Brain pericyte (primary cell): ENCODE data around the gene FBXO3.

Source experiments
- DNase-seq: peaks from one replicate; pipeline ENCODE4 v3.0.0-alpha.2; 2012; ENCODE audit warnings: low read depth, low spot score

FBXO3 gene

DNA sequence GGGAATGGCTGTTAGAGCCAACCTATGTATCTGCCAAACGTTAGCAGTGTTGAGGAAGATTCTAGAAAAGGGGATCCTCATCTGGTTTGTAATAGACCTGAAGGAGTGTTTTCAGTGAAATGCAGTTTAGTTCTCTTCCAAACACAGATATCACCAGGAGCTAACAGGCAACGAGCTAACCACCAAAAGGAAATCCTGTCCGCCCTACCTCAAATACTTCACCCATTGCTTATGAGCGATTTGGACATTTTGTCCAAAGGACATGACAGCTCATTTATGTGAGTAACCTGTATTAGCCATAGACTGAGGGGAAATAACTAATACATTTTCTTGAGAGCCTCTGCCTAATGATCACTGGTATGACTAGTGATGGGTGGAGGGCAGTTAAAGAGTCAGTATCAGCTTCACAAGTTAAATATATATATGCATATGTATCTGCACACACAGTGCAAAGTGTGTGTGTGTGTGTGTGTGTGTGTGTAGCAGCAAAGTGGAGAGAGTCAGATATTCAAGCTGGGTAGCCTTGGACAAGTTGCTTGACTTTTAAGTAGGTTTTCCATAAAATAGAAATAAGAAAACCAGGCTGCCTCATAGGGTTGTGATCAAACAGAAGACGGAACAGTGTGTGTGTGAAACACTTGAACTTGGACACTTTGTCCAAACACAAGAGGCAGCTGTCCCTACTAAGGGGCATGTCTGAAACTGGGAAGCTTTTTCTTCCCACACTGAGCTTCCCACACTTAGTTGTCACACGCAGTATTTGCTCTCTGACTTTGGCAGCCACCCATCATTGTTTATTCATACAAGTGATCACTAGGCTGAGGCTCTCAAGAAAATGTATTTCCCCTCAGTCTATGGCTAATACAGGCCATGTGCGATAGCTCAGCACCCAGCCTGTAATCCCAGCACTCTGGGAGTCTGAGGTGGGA lies 72.8 kb downstream of the FBXO3 start:
- peak; percentile 58 for DNase-seq

DNA sequence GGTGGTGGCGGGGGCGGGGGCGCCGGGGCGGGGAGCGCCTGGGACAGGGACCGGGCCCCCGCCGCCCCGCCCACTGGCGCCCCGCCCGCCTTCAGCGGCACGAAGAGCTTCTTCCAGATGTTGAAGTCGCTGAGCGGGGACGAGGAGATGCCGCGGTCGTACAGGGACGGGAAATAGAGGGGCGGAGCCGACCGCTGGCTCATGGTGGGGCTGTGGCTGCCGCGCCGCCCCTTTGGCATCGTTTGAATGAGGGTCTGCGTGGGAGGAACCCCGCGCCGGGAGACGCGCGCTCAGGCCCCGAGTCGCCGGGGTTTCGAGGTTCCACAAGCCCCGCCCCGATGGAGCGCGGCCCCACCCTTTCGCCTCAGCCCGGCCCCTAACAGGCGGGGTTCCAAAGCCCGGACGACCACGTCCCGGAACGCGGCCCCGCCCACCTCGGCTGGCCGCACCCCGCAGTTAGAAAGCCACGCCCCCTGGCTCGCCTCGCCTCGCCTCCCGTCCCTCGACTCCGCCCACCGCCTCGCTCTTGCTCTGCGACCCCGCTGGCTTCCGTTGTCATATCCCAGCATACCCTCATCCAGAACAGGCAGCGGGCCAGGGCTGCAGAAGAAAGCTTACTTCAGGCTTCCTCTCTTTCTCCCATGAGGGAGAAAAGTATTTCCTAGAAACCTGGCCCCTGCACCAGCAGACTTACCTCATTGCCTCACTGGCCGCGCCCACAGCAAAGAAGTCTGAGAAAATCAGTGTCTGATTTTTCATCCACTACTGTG lies 73.6 kb downstream of the FBXO3 start, which contains the start of gene C11orf91:
C11orf91 (minus strand) TSS at position 325 of the 770 bp plus-strand sequence; CDS start at position 239, 86 bp downstream.
- DNase-seq = peak; percentile 97

DNA sequence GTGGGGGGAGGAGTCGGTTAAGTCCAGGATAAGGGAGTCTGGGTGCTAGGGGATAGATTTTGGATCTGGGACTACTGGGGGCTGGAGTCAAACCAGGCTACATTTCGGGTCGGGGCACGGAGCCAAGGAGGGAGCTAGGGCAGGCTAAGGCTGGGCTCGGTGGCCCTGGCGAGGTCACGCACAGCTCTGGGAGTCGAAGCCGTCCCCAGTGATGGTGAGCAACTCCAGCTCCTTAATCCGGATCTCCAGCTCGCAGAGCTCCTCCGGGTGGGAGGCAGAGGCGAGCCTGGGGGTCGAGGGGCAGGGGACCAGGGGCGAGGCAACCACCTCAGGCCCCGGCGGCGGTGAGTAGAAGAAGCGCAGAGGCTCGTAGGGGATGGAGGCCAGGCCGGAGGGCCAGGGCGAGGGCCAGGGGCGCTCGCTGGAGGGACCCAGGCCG lies 74.2 kb downstream of the FBXO3 start:
- DNase-seq = no peak

DNA sequence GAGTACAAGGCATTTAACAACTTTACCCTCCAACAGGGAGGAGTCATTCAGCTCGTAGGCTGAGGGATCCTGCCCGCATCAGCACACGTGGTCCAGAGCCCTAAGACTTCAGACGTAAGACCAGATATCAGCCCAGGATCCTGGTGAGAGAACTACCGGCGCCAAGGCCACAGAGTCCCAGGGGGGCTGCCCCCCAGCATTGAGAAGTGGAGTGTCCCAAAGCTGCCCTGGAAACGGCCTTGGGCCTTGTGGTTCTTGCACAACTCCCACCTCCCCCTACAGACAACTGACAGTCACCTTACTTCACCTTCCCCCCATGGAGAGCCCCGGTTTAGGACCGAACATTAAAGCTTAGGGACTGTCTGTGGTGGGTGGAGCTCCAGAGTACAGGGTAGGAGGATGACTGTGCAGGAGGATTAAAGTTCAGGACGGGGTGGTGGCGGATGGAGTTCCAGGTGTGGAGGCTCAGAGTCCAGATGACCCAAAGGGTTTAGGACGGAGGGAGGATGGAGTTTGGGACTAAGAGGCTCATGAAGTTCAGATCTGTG lies 74.7 kb downstream of the FBXO3 start:
- DNase-seq = no peak

DNA sequence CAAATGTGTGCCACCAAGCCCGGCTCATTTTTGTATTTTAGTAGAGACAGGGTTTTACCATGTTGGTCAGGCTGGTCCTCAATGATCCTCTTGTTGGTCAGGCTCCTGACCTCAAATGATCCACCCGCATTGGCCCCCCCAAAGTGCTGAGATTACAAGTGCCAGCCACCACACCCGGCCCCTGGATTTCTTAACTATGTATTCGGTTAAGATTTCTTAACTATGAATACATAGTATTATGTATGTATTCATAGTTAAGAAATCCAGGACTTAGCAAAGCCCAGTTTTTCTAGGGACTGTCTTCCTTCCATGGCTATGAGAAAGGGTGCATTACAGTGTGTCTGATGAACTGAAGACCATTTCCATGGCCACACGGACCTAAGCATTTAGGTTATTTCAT lies 75.4 kb downstream of the FBXO3 start:
- DNase-seq = no peak

DNA sequence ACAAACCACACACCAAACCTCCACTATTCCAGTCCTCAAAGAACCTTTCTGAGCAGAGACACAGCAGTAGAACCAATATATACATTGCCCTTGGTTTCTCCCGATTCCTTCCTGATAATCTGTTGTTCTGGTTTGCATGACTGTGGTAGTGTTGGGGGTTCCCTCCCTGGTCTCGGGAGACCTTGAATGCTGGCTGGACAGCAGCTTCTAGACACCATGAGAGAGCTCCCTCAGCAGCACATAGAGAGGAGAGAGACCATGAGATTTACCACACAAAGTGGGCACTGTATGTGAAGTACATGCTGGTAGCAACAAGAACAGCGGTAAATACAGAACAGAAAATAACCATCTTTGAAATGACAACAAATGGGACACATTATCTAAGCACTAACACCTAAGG lies 76.3 kb downstream of the FBXO3 start:
- DNase-seq = no peak

DNA sequence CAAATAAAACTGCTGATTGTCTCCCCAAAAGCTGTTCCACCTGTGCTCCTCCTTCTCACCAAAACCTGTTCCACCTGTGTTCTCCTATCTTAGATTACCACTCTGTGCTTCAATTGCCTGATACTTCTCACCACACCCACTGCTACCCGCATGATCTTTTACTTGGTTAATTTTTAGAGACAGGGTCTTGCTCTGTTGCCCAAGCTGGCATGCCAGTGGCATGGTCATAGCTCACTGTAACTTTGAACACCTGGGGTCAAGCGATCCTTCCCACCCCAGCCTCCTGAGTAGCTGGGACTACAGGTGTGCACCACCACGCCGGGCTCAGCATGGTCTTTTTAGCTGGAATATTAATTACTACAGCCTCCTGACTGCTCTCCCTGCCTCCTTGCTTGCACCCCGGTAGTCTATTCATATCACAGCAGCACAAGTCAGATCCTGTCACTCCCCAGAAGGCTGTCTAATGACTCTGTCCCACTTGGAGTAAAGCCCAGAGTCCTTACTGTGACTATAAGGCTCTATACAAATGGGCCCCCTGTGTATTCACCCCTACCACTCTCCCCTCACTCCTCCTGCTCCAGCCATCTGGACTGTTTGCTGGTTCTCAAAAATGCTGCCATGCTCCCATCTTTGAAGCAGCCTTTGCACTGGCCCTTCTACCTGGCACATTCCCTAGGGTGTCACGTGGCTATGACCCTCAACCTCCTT lies 77.2 kb downstream of the FBXO3 start:
- DNase-seq = no peak

DNA sequence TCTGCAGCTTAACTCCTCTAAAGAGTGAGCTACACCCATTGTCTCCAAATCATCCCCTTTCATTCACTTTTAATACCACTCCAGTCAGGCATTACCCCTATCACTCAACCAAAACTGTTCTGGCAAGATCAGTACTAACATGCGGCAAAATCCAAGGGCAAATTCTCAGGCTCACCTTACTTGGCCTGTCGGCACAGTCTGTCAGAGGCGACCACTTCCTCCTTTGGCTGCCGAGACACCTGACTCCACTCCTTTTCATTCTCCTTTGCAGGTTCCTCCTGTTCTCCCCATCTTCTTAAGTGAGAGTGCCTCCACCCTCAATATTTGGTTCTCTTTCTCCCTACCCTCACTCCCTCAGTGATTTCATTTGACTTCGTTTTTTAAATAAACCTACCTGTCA lies 77.9 kb downstream of the FBXO3 start:
- no peak for DNase-seq

DNA sequence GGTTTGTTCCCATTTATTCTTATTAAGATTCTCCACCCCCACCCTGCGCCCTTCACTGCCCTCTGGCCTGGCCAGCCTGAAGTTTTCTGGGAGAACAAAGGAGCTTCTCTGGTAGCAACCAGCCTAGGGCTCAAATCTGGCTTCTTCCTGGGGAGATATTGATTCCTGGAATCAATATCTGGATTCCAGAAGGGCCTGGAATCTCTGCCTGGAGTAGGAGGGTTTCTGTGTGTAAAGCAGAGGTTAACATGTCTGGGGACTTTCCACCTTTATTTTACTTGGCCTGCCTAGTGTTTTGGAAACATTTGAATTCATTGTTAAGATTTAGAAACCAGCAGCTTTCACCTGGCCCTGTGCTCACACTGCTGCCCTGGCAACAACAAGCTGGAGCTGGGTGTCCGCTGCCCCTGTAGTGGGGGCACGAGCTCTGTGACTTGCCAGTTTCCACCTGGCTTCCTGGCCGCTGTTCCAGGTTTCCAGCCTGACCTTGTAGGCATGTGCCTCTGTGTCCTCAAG lies 79.2 kb downstream of the FBXO3 start:
- DNase-seq = no peak

DNA sequence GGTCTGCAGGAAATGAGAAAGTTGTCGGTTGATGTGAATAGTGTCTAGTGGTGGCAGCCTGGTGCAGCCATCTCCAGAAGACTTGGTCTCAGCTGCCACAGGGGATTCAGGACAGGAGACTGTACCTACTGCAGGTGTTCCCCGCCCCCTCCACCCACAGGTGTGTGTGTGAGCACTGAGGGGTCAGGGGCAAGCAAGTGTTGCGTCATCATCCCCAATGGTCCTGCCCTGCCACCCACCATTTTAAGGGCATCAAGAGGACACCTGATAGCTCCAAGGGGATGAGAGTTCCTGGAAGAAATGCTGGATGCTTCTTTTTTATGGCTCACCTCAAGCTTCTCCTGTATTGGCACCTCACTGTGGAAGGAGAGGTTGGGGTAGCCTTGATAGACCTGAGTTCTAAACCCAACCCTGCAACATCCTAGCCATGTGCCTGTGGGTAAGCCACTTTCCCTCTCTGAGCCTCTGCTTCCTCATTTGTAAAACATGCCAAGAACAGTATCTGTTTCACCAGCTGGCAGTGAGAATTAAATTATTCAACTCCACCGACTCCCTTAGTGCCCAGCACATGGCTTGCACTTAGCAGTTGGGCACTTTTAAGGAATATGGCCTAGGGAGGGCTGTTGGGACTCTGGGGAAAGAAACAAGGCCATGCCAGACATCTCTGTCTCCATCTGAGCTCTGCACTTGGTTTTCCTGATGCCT lies 79.8 kb downstream of the FBXO3 start:
- no peak for DNase-seq

DNA sequence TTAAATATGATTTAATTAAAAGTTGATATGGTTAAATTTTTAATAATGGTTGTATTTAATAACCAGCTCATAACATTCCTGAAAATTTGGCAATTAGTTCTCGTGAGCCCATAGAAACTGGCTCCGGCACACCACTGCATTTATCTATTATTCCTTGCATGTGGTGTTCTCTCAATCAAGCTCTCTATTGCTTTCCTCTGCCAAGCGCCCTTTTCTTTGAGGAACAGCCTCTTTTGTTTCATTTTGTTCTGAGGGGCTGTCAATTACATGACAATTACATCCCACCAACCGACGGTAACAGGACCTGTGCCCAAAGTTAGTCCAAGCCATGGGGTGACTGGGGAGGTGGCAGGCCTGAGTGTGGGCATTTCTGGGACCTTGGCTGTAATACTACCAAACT lies 81.8 kb downstream of the FBXO3 start:
- DNase-seq = no peak

DNA sequence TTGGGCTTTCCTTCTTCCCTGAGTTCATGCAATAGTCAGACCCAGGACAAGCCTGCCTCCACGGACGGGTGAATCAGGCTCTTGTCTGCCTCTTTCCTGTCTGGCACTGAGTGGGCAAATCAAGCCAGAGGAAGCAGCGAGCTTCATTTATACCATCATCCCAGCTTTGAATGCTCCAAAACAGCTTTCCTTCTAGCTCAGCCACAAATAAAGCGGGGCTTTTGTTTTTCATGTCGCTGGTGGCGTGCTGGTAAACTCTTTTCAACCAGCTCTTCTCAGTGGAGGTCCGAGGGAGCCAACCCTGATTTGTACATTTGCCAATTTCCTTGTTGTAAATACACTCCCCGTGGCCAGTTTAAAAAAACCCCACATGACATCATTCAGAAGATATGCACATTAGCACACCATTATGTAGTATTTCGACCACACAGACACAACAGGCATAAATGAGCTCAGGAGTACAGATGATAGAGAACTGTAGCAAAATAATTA lies 82.3 kb downstream of the FBXO3 start:
- DNase-seq = peak; percentile 85

DNA sequence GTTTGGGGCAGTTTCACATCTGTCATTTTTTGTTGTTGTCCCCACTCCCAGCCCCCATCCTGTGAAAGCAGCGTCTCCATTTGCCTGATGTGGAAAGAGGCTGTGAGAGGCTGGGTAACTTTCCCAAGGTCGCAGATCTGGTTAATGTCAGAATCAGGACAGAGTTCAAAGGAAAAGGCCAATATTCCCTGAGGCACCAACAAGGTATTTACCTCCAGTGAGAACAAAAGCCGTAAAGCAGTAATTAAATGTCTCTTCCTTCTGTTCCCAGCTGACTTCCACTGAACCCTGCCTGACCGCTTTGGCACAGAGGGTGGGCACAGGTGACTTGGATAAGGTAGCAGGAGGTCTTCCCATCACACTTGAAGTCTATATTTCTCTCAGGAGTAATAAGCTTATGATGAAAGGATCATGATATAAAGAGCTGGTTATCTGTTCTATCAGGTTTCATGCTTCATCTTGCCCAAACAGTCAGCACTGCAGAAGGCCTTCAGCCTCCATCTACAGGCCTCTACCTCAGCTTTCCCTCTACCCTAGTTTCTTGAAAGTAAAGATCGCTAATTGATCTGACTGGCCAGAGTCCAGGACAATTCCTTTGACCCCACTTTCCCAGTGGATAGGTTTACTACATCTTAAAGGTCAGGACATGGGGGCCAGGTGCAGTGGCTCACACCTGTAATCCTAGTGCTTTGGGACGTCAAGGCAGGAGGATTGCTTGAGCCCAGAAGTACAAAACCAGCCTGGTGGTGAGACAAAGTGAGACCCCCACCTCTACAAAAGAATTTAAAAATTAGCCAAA lies 83.1 kb downstream of the FBXO3 start:
- DNase-seq = no peak
